Keratinocyte (primary cell): Measurements from ENCODE around the gene MGMT. TPM values are rescaled to one million over a fixed set of nuclear protein-coding genes. Genes with fewer than 3 reads are reported as not detected.

Experiments used
- DNase-seq: peaks from one replicate; pipeline ENCODE4 v3.0.0-alpha.2; 2011; ENCODE audit warnings: low read depth, missing footprints, low spot score
- FAIRE-seq: peaks from 2 replicates; lab custom pipeline; 2011; peaks lifted over from hg19 to GRCh38; lab: Jason Lieb, UNC
- H2AFZ ChIP-seq: 2 replicates; pipeline ENCODE4 v1.6.0; 2012; ENCODE audit warnings: low read length, control low read depth, inconsistent platforms; ENCODE audit not compliant: control insufficient read depth
- H3K27ac ChIP-seq: 2 replicates; pipeline ENCODE4 v1.5.1; 2011; ENCODE audit warnings: low read length; ENCODE audit not compliant: control insufficient read depth, insufficient read depth
- H3K27me3 ChIP-seq: 3 replicates; pipeline ENCODE4 v1.6.0; 2011; ENCODE audit warnings: low read length; ENCODE audit not compliant: control insufficient read depth, insufficient read depth; ENCODE audit errors: extremely low read depth
- H3K36me3 ChIP-seq, 2 experiments: 2 replicates in 1 of 2; 3 replicates in 1 of 2; pipeline ENCODE4 v1.5.1; 2011; ENCODE audit warnings: low read length in 2 of 2, mild to moderate bottlenecking in 1 of 2; ENCODE audit not compliant: control insufficient read depth in 2 of 2, insufficient read depth in 2 of 2; ENCODE audit errors: extremely low read depth in 1 of 2
- H3K4me1 ChIP-seq: 3 replicates; pipeline ENCODE4 v1.5.1; 2011; ENCODE audit warnings: low read length; ENCODE audit not compliant: control insufficient read depth, insufficient read depth; ENCODE audit errors: extremely low read depth
- H3K4me2 ChIP-seq: 3 replicates; pipeline ENCODE4 v1.6.0; 2011; ENCODE audit warnings: low read depth, low read length; ENCODE audit not compliant: control insufficient read depth, insufficient read depth; ENCODE audit errors: extremely low read depth
- H3K4me3 ChIP-seq, 3 experiments: fragments of 200-600 bp in 1 of 3; sonication (generic) in 1 of 3; 2 replicates in 2 of 3; 3 replicates in 1 of 3; pipeline ENCODE4 v1.5.1; 2011 to 2016; ENCODE audit warnings: low read length in 3 of 3, mild to moderate bottlenecking in 3 of 3, control low read depth in 2 of 3, inconsistent platforms in 1 of 3, low read depth in 1 of 3, mixed read lengths in 1 of 3, mixed run types in 1 of 3, moderate library complexity in 1 of 3; ENCODE audit not compliant: control insufficient read depth in 2 of 3, insufficient read depth in 2 of 3; ENCODE audit errors: extremely low read depth in 1 of 3
- H3K79me2 ChIP-seq: 2 replicates; pipeline ENCODE4 v1.6.0; 2012; ENCODE audit warnings: low read length; ENCODE audit not compliant: control insufficient read depth, insufficient read depth
- H3K9ac ChIP-seq: 3 replicates; pipeline ENCODE4 v1.6.0; 2011; ENCODE audit warnings: low read length; ENCODE audit not compliant: control insufficient read depth, insufficient read depth; ENCODE audit errors: extremely low read depth
- H3K9me1 ChIP-seq: 3 replicates; pipeline ENCODE4 v1.6.0; 2011; ENCODE audit warnings: low read length; ENCODE audit not compliant: control insufficient read depth, insufficient read depth; ENCODE audit errors: extremely low read depth
- H3K9me3 ChIP-seq: 2 replicates; pipeline ENCODE4 v1.5.1; 2012; ENCODE audit warnings: low read depth, low read length; ENCODE audit not compliant: control insufficient read depth
- H4K20me1 ChIP-seq: 3 replicates; pipeline ENCODE4 v1.6.0; 2011; ENCODE audit warnings: low read length; ENCODE audit not compliant: control insufficient read depth, insufficient read depth; ENCODE audit errors: extremely low read depth
- CTCF ChIP-seq, 3 experiments: IDR thresholded peaks in 1 of 3; conservative IDR thresholded peaks in 1 of 3; optimal IDR thresholded peaks in 1 of 3; 2 replicates in 2 of 3; 3 replicates in 1 of 3; pipeline versions ENCODE3 to v1.5.1; 2011; ENCODE audit warnings: low read length in 3 of 3, mild to moderate bottlenecking in 3 of 3, moderate library complexity in 2 of 3, control low read depth in 1 of 3, inconsistent platforms in 1 of 3; ENCODE audit not compliant: insufficient read depth in 2 of 3; ENCODE audit errors: extremely low read depth in 1 of 3
- EZH2 ChIP-seq: IDR thresholded peaks from one replicate; pipeline ENCODE4 v1.6.1; 2012; ENCODE audit warnings: inconsistent platforms, mild to moderate bottlenecking, low read length, moderate library complexity
- dilution Hi-C: fragments of 300-500 bp; cut with MboI; formaldehyde crosslinking; loops from one replicate; pipeline ENCODE4 v1.7.0; 2020; ENCODE audit warnings: low sequenced_read_pairs; ENCODE audit not compliant: extremely low pct_ligation_motif_present
- polyA plus RNA-seq, 5 experiments: library from polyadenylated mRNA; depleted of rRNA in 3 of 5; stranded (reverse) in 3 of 5; stranded (forward) in 1 of 5; unstranded in 1 of 5; fragments of >200 nt; gene quantifications; 1 replicate in 1 of 5; 2 replicates in 3 of 5; 3 replicates in 1 of 5; pipeline versions ENCODE4 v1.2.1 to v1.2.3, GENCODE V29; 2011 to 2012; ENCODE audit warnings: missing spikeins in 2 of 5, low read depth in 1 of 5, low replicate concordance in 1 of 5

The MGMT gene
- polyA plus RNA-seq, 1 donor (not counting 4 experiments of a cell fraction or from before 2014, with no cell fraction given): 15.2 TPM

DNA sequence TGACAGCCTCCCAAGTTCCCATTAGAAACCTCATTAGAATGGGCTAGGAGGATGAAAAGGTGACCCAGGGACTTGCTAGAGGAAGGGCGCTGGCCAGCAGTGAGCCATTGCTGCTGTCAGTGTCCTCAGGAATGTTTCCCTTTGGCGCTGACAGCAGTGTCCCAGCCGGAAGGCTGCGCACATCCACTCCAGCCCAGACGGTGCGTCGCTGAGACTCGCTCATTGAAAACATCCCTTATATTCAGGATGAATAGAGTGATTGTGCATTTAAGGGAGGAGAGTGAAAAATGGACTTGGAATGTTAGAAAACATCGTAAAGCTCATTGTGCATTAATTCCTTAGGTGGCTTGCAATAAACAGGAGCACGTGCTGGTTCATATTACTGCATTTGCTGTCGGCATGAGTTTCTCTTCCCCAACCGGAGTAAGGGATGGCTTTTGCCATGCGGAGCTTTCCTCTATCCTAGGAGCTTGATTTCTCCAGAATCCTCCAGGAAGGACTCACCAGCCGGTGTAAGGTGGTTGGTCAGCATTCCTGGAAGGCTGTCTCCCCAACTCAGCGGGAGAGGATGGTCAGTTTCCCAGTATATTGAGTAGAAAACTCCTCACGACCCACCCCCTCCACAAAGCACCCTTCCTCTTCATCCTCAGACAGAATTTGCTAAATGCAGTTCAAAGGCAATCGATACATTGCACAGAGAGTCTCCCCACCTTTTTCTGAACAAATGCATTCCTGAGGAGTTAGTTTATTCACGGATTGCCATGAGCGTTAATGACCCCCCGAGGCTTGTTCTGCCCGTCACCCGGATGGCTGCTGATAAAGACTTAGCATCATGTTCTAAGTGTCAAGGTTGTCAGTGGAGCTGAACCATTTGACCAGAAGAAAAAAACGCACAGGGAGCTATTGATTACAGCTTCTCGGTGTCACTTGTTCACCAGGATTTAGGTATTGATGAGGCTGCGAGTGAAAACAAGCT is 295.2 kb downstream of the MGMT start:
- Histone ChIP-seq H3K79me2 (no peaks in the 10 kb centered on the region), H3K4me2 (no peak overlapping the region), H3K36me3 (peaks cover 0 to 3% of the 10 kb centered on the region in 2 experiments), H2AFZ (no peak overlapping the region), H4K20me1 (no peaks in the 10 kb centered on the region), H3K27ac (no peak overlapping the region), H3K4me3 (no peak overlapping the region), H3K9me3 (no peaks in the 10 kb centered on the region), H3K4me1 (no peaks in the 10 kb centered on the region), H3K9me1 (no peaks in the 10 kb centered on the region), H3K27me3 (no peaks in the 10 kb centered on the region), H3K9ac (no peak overlapping the region)
- DNase-seq: no peak
- dilution Hi-C loops: no loop called here
- FAIRE-seq: no peak
- TF ChIP-seq EZH2 (no peak), CTCF (optimal IDR thresholded peaks at IDR 0.05 in 1 of 3, IDR thresholded peaks at IDR 0.05 in 1 of 3, conservative IDR thresholded peaks at IDR 0.05 in 1 of 3; ENCODE audit: extremely low read depth in 1 of 3, insufficient read depth in 2 of 3, low read length in 3 of 3) (no peak)

DNA sequence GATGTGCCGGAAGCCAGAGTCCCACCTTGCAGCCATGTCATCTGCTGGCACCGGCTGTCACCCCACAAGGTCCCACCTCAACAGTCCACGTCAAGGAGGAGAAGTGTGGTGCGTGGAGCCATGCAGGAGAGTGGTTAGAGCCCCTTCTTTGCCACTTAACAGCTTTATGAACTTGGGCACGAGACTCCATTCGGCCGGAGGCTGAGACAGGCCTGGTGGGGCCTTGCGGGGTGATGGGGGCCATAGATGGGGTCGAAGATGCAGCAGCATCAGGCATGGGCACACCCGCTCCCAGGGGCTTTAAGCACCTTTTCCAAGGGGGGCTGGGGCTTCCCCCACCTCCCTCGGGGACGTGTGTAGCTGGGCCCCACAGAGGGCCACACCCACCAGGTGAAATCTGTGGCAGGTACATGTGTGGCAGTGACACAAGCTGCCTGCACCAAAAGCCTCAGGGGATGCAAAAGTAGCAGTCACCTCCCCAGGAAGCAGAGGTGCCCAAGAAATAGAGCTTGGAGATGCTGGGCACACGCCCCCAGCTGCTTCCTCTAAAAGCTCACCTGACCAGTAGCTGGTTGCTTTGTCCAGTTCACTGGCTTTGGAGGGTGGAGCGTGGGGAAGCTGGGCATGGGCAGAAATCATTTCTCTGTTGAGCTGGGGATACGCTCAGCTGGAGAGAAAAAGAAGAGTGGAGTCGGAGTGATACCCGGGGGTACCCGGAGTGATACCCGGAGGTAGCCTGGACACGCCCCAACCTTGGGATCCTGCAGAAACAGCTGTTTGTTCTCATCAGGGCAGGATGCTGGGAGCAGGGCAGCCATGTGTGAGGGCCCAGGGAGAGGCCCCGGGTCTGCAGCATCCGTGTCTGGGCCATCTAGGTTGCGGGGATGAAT is 297.2 kb downstream of the MGMT start:
- FAIRE-seq (no peak), DNase-seq (no peak)
- Histone ChIP-seq H4K20me1 (no peaks in the 10 kb centered on the region), H3K4me2 (no peak overlapping the region), H3K9me1 (no peaks in the 10 kb centered on the region), H3K27ac (no peak overlapping the region), H3K79me2 (no peaks in the 10 kb centered on the region), H2AFZ (no peak overlapping the region), H3K9ac (no peak overlapping the region), H3K36me3 (peaks cover 0 to 5% of the 10 kb centered on the region in 2 experiments), H3K27me3 (no peaks in the 10 kb centered on the region), H3K4me3 (no peak overlapping the region), H3K4me1 (no peaks in the 10 kb centered on the region), H3K9me3 (no peaks in the 10 kb centered on the region)
- no peak for TF ChIP-seq CTCF (optimal IDR thresholded peaks at IDR 0.05 in 1 of 3, IDR thresholded peaks at IDR 0.05 in 1 of 3, conservative IDR thresholded peaks at IDR 0.05 in 1 of 3; ENCODE audit: extremely low read depth in 1 of 3, insufficient read depth in 2 of 3, low read length in 3 of 3)
- no peak for TF ChIP-seq EZH2
- dilution Hi-C loops: no loop called here
